Measurements from ENCODE around the gene FOLR2. TPM values are rescaled to one million over a fixed set of nuclear protein-coding genes. Genes with fewer than 3 reads are reported as not detected.

The FOLR2 gene
- total and polyA plus RNA-seq, 2 of the 8 experiments (the other 6 are each of a cell fraction or from before 2014, with no cell fraction given), result not detected

GRCh38 chr11:72244361-72245262 is 28.0 kb downstream of the FOLR2 start (continued):
- TF ChIP-seq MAX (IDR thresholded peaks at IDR 0.05) (peak; percentile 40; the same call in 1 of the 2 replicates), BRCA1 (IDR thresholded peaks at IDR 0.05; ENCODE audit: low read depth, low read length) (no peak), TCF12 (IDR thresholded peaks at IDR 0.05; ENCODE audit: low read depth, low read length) (no peak), SAP30 (IDR thresholded peaks at IDR 0.05; ENCODE audit: insufficient read depth, insufficient replicate concordance, low read length) (no peak)
- TF ChIP-seq, protein P1, sequence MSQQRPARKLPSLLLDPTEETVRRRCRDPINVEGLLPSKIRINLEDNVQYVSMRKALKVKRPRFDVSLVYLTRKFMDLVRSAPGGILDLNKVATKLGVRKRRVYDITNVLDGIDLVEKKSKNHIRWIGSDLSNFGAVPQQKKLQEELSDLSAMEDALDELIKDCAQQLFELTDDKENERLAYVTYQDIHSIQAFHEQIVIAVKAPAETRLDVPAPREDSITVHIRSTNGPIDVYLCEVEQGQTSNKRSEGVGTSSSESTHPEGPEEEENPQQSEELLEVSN (IDR thresholded peaks at IDR 0.05), result peak; percentile 84

All from H1 (cell line).